DOHH2 (cell line): Measurements from ENCODE around the gene LPAR5.
A peak's percentile ranks its signal among the peaks of the same experiment; 100 is the strongest.

Experiments used
- H3F3A ChIP-seq: fragments of 200-600 bp; sonication (generic), shearing (Covaris generic); 2 replicates; pipeline ENCODE4 v1.6.0; 2016; ENCODE audit warnings: antibody characterized with exemption, mild to moderate bottlenecking; ENCODE audit not compliant: control insufficient read depth, insufficient read depth
- H3K27ac ChIP-seq: fragments of 200-600 bp; sonication (generic); 2 replicates; pipeline ENCODE4 v1.5.1; 2014; ENCODE audit warnings: low read depth, mild to moderate bottlenecking, low read length, moderate library complexity
- H3K27me3 ChIP-seq: fragments of 200-600 bp; sonication (generic); 2 replicates; pipeline ENCODE4 v1.6.1; 2014; ENCODE audit warnings: mild to moderate bottlenecking, low read length, mixed read lengths; ENCODE audit not compliant: control insufficient read depth
- H3K36me3 ChIP-seq: fragments of 200-600 bp; sonication (generic); 2 replicates; pipeline ENCODE4 v1.6.1; 2014; ENCODE audit warnings: mild to moderate bottlenecking, low read length, moderate library complexity, mixed read lengths; ENCODE audit not compliant: control insufficient read depth
- H3K4me1 ChIP-seq: fragments of 200-600 bp; sonication (generic); 2 replicates; pipeline ENCODE4 v1.6.1; 2014; ENCODE audit warnings: mild to moderate bottlenecking, low read length, mixed read lengths; ENCODE audit not compliant: control insufficient read depth
- H3K4me2 ChIP-seq: fragments of 200-600 bp; sonication (generic); 2 replicates; pipeline ENCODE4 v1.6.0; 2014; ENCODE audit warnings: mild to moderate bottlenecking, low read length, moderate library complexity
- H3K4me3 ChIP-seq: fragments of 200-600 bp; sonication (generic); 2 replicates; pipeline ENCODE4 v1.5.1; 2014; ENCODE audit warnings: mild to moderate bottlenecking, low read length, mixed read lengths
- H3K79me2 ChIP-seq: fragments of 200-600 bp; sonication (generic); 2 replicates; pipeline ENCODE4 v1.6.1; 2014; ENCODE audit warnings: mild to moderate bottlenecking, low read length, mixed read lengths; ENCODE audit not compliant: control insufficient read depth
- H3K9me2 ChIP-seq: fragments of 200-600 bp; sonication (generic); replicated peaks from 2 replicates; pipeline ENCODE4 v1.6.1; 2014; ENCODE audit warnings: mild to moderate bottlenecking, low read length, mixed read lengths; ENCODE audit not compliant: control insufficient read depth
- H3K9me3 ChIP-seq: fragments of 200-600 bp; sonication (generic); 2 replicates; pipeline ENCODE4 v1.6.1; 2014; ENCODE audit warnings: antibody characterized with exemption, low read length, mixed read lengths; ENCODE audit not compliant: control insufficient read depth, insufficient read depth
- H4K20me1 ChIP-seq: fragments of 200-600 bp; sonication (generic); 2 replicates; pipeline ENCODE4 v1.6.0; 2014; ENCODE audit warnings: low read depth, mild to moderate bottlenecking, antibody characterized with exemption, low read length, moderate library complexity; ENCODE audit not compliant: control insufficient read depth, insufficient read depth
- EZH2phosphoT487 ChIP-seq: fragments of 200-600 bp; sonication (generic); IDR thresholded peaks from 2 replicates; pipeline ENCODE4 v1.6.1; 2017; ENCODE audit warnings: borderline replicate concordance, mild to moderate bottlenecking, antibody characterized with exemption, low read length, moderate library complexity, mixed read lengths
- TF ChIP-seq, protein P1 (sequence below): fragments of 200-600 bp; sonication (generic); IDR thresholded peaks from one replicate; pipeline ENCODE4 v1.5.1; 2014; ENCODE audit warnings: antibody characterized with exemption, mild to moderate bottlenecking, low read depth, low read length; ENCODE audit not compliant: poor library complexity, severe bottlenecking

The LPAR5 gene

DNA sequence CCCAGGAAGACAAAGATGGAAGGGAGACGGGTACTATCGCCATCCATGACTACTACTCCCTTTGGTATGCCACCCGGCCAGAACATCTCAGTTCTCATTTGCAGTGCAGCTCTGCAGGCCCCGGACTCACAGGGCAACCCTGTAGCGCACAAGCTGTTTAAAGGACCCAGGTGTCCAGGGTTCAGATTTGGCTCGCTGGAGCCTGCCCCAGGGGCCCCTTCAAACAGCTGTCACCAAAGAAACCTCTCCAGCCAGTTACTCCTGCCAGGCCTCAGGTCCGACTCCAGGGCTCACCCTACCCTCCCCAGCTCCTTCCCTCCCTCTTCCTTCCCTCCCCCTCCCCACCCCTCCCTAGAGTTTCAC is 23.1 kb downstream of the LPAR5 start:
- Histone ChIP-seq H4K20me1 (no peaks in the 10 kb centered on the region), H3K27ac (peak overlapping the region; percentile 21; the same call in 1 of the 2 replicates), H3K9me3 (no peaks in the 10 kb centered on the region), H3K27me3 (no peaks in the 10 kb centered on the region), H3K79me2 (no peaks in the 10 kb centered on the region), H3K4me3 (peak overlapping the region; percentile 57), H3K9me2 (no peaks in the 10 kb centered on the region), H3F3A (peaks cover 61% of the 10 kb centered on the region), H3K4me2 (peak overlapping the region; percentile 71), H3K4me1 (peaks cover 39% of the 10 kb centered on the region), H3K36me3 (no peaks in the 10 kb centered on the region)
- TF ChIP-seq EZH2phosphoT487, result no peak
- TF ChIP-seq, protein P1, sequence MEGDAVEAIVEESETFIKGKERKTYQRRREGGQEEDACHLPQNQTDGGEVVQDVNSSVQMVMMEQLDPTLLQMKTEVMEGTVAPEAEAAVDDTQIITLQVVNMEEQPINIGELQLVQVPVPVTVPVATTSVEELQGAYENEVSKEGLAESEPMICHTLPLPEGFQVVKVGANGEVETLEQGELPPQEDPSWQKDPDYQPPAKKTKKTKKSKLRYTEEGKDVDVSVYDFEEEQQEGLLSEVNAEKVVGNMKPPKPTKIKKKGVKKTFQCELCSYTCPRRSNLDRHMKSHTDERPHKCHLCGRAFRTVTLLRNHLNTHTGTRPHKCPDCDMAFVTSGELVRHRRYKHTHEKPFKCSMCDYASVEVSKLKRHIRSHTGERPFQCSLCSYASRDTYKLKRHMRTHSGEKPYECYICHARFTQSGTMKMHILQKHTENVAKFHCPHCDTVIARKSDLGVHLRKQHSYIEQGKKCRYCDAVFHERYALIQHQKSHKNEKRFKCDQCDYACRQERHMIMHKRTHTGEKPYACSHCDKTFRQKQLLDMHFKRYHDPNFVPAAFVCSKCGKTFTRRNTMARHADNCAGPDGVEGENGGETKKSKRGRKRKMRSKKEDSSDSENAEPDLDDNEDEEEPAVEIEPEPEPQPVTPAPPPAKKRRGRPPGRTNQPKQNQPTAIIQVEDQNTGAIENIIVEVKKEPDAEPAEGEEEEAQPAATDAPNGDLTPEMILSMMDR, result no peak

DNA sequence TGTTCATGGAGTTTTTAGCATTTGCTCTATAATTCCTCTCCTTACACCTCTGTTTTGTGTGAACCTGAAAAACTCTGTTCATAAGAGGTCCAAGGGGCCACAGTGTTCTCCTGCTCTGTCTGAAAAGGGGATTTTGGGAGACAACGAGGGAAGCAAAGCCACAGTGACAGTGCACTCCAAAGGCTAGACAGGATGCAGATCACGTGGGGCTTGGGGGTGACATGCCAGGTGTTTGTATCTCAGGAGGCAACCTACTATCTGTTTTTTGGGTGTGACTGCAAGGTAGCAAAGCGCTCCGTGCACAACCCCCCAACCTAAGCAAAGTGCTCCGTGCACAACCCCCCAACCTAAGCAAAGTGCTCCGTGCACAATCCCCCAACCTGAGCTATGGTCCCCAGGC is 23.5 kb downstream of the LPAR5 start:
- TF ChIP-seq, protein P1, result no peak
- TF ChIP-seq EZH2phosphoT487, result no peak
- H3K4me3 ChIP-seq, result peak overlapping the region; percentile 57
- no peaks in the 10 kb centered on the region for H3K27me3 ChIP-seq
- peak overlapping the region; percentile 8; the same call in 1 of the 2 replicates for H3K27ac ChIP-seq
- H3K9me3 ChIP-seq, result no peaks in the 10 kb centered on the region
- peaks cover 58% of the 10 kb centered on the region for H3F3A ChIP-seq
- H3K79me2 ChIP-seq, result no peaks in the 10 kb centered on the region
- no peaks in the 10 kb centered on the region for H3K9me2 ChIP-seq
- peaks cover 42% of the 10 kb centered on the region for H3K4me1 ChIP-seq
- no peaks in the 10 kb centered on the region for H3K36me3 ChIP-seq
- H3K4me2 ChIP-seq, result peak overlapping the region; percentile 71
- H4K20me1 ChIP-seq, result no peaks in the 10 kb centered on the region

DNA sequence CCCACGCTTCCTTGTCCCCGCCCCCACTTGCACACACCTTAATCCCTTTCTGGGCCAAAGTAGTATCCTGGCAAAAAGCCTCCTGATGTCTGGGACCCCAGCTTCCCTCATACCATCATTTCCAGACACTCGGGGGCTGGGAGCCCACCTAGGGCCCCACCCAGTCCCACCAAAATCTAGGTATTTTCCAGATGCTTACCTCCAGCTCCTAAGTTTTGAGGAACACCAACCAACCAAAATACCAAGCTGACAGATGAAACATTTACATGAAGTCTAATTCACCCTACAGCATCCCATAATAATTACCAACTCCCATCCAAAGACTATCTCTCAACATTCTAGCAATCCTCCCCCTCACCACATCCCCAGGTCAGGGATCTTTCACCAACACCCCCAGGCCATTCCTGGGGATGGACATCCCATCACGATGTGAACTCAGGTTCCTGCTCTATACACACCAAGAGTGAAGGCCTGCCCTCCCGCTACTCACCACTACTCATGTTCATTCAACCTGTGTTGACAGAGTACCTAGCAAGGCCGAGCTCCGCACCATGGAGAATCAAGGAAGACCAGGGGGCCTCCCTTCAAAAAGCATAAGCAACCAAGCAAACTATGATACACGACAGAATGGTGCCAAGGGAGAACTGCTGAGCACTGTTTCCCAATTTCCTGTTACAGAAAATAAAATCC is 27.0 kb downstream of the LPAR5 start:
- peaks cover 16% of the 10 kb centered on the region for H4K20me1 ChIP-seq
- no peaks in the 10 kb centered on the region for H3K9me3 ChIP-seq
- TF ChIP-seq, protein P1, result no peak
- no peaks in the 10 kb centered on the region for H3K9me2 ChIP-seq
- H3K36me3 ChIP-seq, result peaks cover 25% of the 10 kb centered on the region
- H3K27ac ChIP-seq, result no peak overlapping the region
- no peak overlapping the region for H3K4me3 ChIP-seq
- H3K4me2 ChIP-seq, result no peak overlapping the region
- no peaks in the 10 kb centered on the region for H3K27me3 ChIP-seq
- peaks cover 38% of the 10 kb centered on the region for H3F3A ChIP-seq
- H3K4me1 ChIP-seq, result peaks cover 63% of the 10 kb centered on the region
- H3K79me2 ChIP-seq, result peaks cover 32% of the 10 kb centered on the region
